B cell (primary cell): ENCODE results near the gene PRPS1. TPM values are rescaled to one million over a fixed set of nuclear protein-coding genes. Genes with fewer than 3 reads are reported as not detected.
A peak's percentile ranks its signal among the peaks of the same experiment; 100 is the strongest.

Experiments
- ATAC-seq: fragments of 200-7000 bp; cut with Tn5 transposase; one replicate; pipeline ENCODE4 v1.10.0; 2021; ENCODE audit warnings: low read depth, mild to moderate bottlenecking, moderate number of reproducible peaks, moderate library complexity
- CTCF ChIA-PET: fragments of 350-600 bp; sonication (Branson Sonifier 250); formaldehyde crosslinking; loops from one replicate; lab custom pipeline; 2021; ENCODE audit warnings: antibody characterized with exemption, inconsistent platforms; lab: Charles Lee
- POLR2A ChIA-PET: fragments of 350-600 bp; sonication (Branson Sonifier 250); formaldehyde crosslinking; loops from one replicate; lab custom pipeline; 2021; ENCODE audit warnings: antibody characterized with exemption; lab: Charles Lee
- DNase-seq: peaks from one replicate; pipeline ENCODE4 v3.0.0; 2013
- H2AFZ ChIP-seq: 2 replicates; pipeline ENCODE4 v1.6.1; 2012; ENCODE audit warnings: mild to moderate bottlenecking, low read depth, low read length; ENCODE audit not compliant: insufficient read depth, poor library complexity, severe bottlenecking
- H3K27ac ChIP-seq, 2 donors: 1 replicate in 1 of 2; 2 replicates in 1 of 2; pipeline ENCODE4 v1.5.1; 2012 to 2013; ENCODE audit warnings: low read length in 2 of 2, mild to moderate bottlenecking in 2 of 2, moderate library complexity in 1 of 2
- H3K27me3 ChIP-seq, 4 experiments: fragments of 200-600 bp in 1 of 4; sonication (generic) in 1 of 4; replicated peaks in 1 of 4; 1 replicate in 2 of 4; 2 replicates in 2 of 4; pipeline versions ENCODE4 v1.6.1 to v1.7.0; 2013 to 2016; ENCODE audit warnings: low read length in 3 of 4, mild to moderate bottlenecking in 2 of 4, mixed read lengths in 1 of 4, moderate library complexity in 1 of 4; ENCODE audit not compliant: insufficient read depth in 4 of 4, control insufficient read depth in 3 of 4; ENCODE audit errors: control extremely low read depth in 1 of 4
- H3K36me3 ChIP-seq, 2 experiments: replicated peaks in 1 of 2; 1 replicate in 1 of 2; 2 replicates in 1 of 2; pipeline versions ENCODE4 v1.6.1 to v1.7.1; 2013; ENCODE audit warnings: low read length in 1 of 2; ENCODE audit not compliant: insufficient read depth in 2 of 2, control insufficient read depth in 1 of 2; ENCODE audit errors: control extremely low read depth in 1 of 2, extremely low read depth in 1 of 2
- H3K4me1 ChIP-seq, 2 donors: fragments of 200-600 bp in 1 of 2; sonication (generic) in 1 of 2; 1 replicate in 1 of 2; 2 replicates in 1 of 2; pipeline versions ENCODE4 v1.5.1 to v1.6.1; 2013 to 2017; ENCODE audit warnings: low read length in 2 of 2; ENCODE audit not compliant: control insufficient read depth in 2 of 2, insufficient read depth in 2 of 2
- H3K4me2 ChIP-seq: replicated peaks from 2 replicates; pipeline ENCODE3; 2012; ENCODE audit warnings: mild to moderate bottlenecking, low read depth, low read length; ENCODE audit not compliant: poor library complexity, severe bottlenecking
- H3K4me3 ChIP-seq, 5 experiments: fragments of 200-600 bp in 1 of 5; sonication (generic) in 1 of 5; 1 replicate in 3 of 5; 2 replicates in 2 of 5; pipeline versions ENCODE4 v1.5.1 to v1.7.0; 2011 to 2016; ENCODE audit warnings: low read length in 4 of 5, mild to moderate bottlenecking in 4 of 5, low read depth in 2 of 5, control low read depth in 1 of 5, moderate library complexity in 1 of 5; ENCODE audit not compliant: insufficient read depth in 1 of 5; ENCODE audit errors: control extremely low read depth in 1 of 5, extremely low read depth in 1 of 5
- H3K79me2 ChIP-seq: fragments of 200-600 bp; sonication (generic); one replicate; pipeline ENCODE4 v1.6.0; 2016; ENCODE audit warnings: low read length; ENCODE audit not compliant: control insufficient read depth, insufficient read depth
- H3K9ac ChIP-seq: fragments of 200-600 bp; sonication (generic); 2 replicates; pipeline ENCODE4 v1.6.1; 2017; ENCODE audit warnings: mild to moderate bottlenecking, low read length, moderate library complexity
- H3K9me3 ChIP-seq, 3 donors: one replicate each; pipeline versions ENCODE4 v1.6.1 to v1.7.1; 2013; ENCODE audit warnings: low read length in 2 of 3; ENCODE audit not compliant: control insufficient read depth in 2 of 3, insufficient read depth in 1 of 3; ENCODE audit errors: control extremely low read depth in 1 of 3
- H4K20me1 ChIP-seq: 2 replicates; pipeline ENCODE4 v1.6.0; 2012; ENCODE audit warnings: mild to moderate bottlenecking, low read length; ENCODE audit not compliant: insufficient read depth, control insufficient read depth, poor library complexity, severe bottlenecking
- H3K27ac Mint-ChIP-seq: one replicate; pipeline ENCODE4 v1.8.0; 2021; ENCODE audit warnings: mixed read lengths
- H3K27me3 Mint-ChIP-seq: one replicate; pipeline ENCODE4 v1.8.0; 2021; ENCODE audit warnings: mixed read lengths
- H3K4me1 Mint-ChIP-seq: one replicate; pipeline ENCODE4 v1.8.0; 2021; ENCODE audit warnings: mixed read lengths
- H3K4me3 Mint-ChIP-seq: one replicate; pipeline ENCODE4 v1.8.0; 2021; ENCODE audit warnings: mixed read lengths
- H3K9me3 Mint-ChIP-seq: one replicate; pipeline ENCODE4 v1.8.0; 2022; ENCODE audit warnings: mixed read lengths; ENCODE audit not compliant: insufficient read depth
- CTCF ChIP-seq: fragments of 200-600 bp; IDR thresholded peaks from one replicate; pipeline ENCODE4 v1.8.0; 2022; ENCODE audit warnings: antibody characterized with exemption, mild to moderate bottlenecking
- EZH2 ChIP-seq: IDR thresholded peaks from 2 replicates; pipeline ENCODE4 v1.6.1; 2012; ENCODE audit warnings: borderline replicate concordance, low read depth, mild to moderate bottlenecking, moderate library complexity, low read length; ENCODE audit not compliant: insufficient read depth, poor library complexity, severe bottlenecking
- WGBS: methylation state at CpG from one replicate; pipeline ENCODE4 v1.1.5; 2013; ENCODE audit warnings: missing lambda C conversion rate; ENCODE audit not compliant: insufficient coverage; 5-methylcytosine and 5-hydroxymethylcytosine counted together
- intact Hi-C: fragments of 100-400 bp; cut with micrococcal nuclease; formaldehyde crosslinking; loops from one replicate; pipeline ENCODE4 v1.10.0; 2022
- polyA plus RNA-seq: library from polyadenylated mRNA; depleted of rRNA; stranded (reverse); fragments of >200 nt; gene quantifications from 2 replicates; pipeline ENCODE4 v1.2.3, GENCODE V29; 2012
- total RNA-seq, 2 donors: library from RNA; stranded (reverse); fragments of 120-200 nt in 1 of 2; gene quantifications; 1 replicate in 1 of 2; 2 replicates in 1 of 2; pipeline versions ENCODE4 v1.2.3 to v1.2.4, GENCODE V29; 2013 to 2022

Gene PRPS1
- total and polyA plus RNA-seq, 2 donors (not counting 1 experiment from before 2014, with no cell fraction given) = 42.2 to 52.1 TPM

- peaks cover 8 to 19% of the 10 kb centered on the region in 2 donors for H3K4me1 ChIP-seq
- no peaks in the 10 kb centered on the region for H3K9me3 ChIP-seq
- ChIA-PET CTCF (interaction anchor here (1.7 to 4.0 kb wide), 4 partner anchors 25 to 147 kb away, joined by 5 to 20 read pairs (median 8); partner anchors contain the start of genes NCBP2L and TSC22D3), POLR2A (interaction anchor here (1.3 to 1.8 kb wide), 2 partner anchors 19 to 148 kb away, joined by 3 to 7 read pairs; partner anchors contain the start of gene NCBP2L)
- H3K4me1 Mint-ChIP-seq = peaks cover 31% of the 10 kb centered on the region
- H3K27me3 Mint-ChIP-seq = no peaks in the 10 kb centered on the region
- H3K9ac ChIP-seq = peak overlapping the region; percentile 74
- no peak overlapping the region for H2AFZ ChIP-seq
- peak overlapping the region in 4 of 5 experiments; percentile 70 to 83 (median 76) for H3K4me3 ChIP-seq
- no peaks in the 10 kb centered on the region for H4K20me1 ChIP-seq
- no CpG with 5 or more reads among the region's 5 CpGs for WGBS
- peaks cover 47% of the 10 kb centered on the region for H3K79me2 ChIP-seq
- DNase-seq = peak; percentile 9
- intact Hi-C loops = loop anchor here (2.0 to 5.0 kb wide), 3 partner anchors 423 to 627 kb away; partner anchors contain the start of genes DNAAF6, MORC4, NUP62CL and RBM41
- H3K4me2 ChIP-seq = peak overlapping the region; percentile 70
- no peak overlapping the region for H3K27ac ChIP-seq
- H3K4me3 Mint-ChIP-seq = peak overlapping the region; percentile 97
- TF ChIP-seq CTCF = peak; percentile 18
- no peak for TF ChIP-seq EZH2
- no peak overlapping the region for H3K27ac Mint-ChIP-seq
- H3K27me3 ChIP-seq = no peaks in the 10 kb centered on the region
- no peaks in the 10 kb centered on the region for H3K9me3 Mint-ChIP-seq
- no peaks in the 10 kb centered on the region for H3K36me3 ChIP-seq
- ATAC-seq = no peak
These were observed 1.2 kb downstream of the PRPS1 start for GRCh38 chrX:107629540-107629909.

GRCh38 chrX:107630031-107630689 is 1.9 kb downstream of the PRPS1 start:
- Histone ChIP-seq H3K4me1 (peaks cover 8 to 19% of the 10 kb centered on the region in 2 donors), H3K9ac (no peak overlapping the region), H3K79me2 (peaks cover 53% of the 10 kb centered on the region), H3K9me3 (no peaks in the 10 kb centered on the region), H2AFZ (no peak overlapping the region), H4K20me1 (no peaks in the 10 kb centered on the region), H3K4me2 (peak overlapping the region; percentile 70), H3K27ac (no peak overlapping the region), H3K36me3 (no peaks in the 10 kb centered on the region), H3K27me3 (no peaks in the 10 kb centered on the region), H3K4me3 (no peak overlapping the region)
- no peaks in the 10 kb centered on the region for H3K27me3 Mint-ChIP-seq
- H3K4me3 Mint-ChIP-seq = peak overlapping the region; percentile 97
- POLR2A ChIA-PET = no interaction called here
- H3K27ac Mint-ChIP-seq = peak overlapping the region; percentile 6
- WGBS = no CpG with 5 or more reads among the region's 3 CpGs
- peaks cover 31% of the 10 kb centered on the region for H3K4me1 Mint-ChIP-seq
- ATAC-seq (no peak), DNase-seq (no peak)
- CTCF ChIA-PET = interaction anchor here (2.5 to 4.0 kb wide), 2 partner anchors 25 to 146 kb away, joined by 7 to 20 read pairs; partner anchors contain the start of genes NCBP2L and TSC22D3
- H3K9me3 Mint-ChIP-seq = no peaks in the 10 kb centered on the region
- TF ChIP-seq CTCF (no peak), EZH2 (no peak)
- intact Hi-C loops = no loop called here
